Occipital lobe (tissue), 2 donors: ENCODE measurements around the gene MDC1. TPM values are rescaled to one million over a fixed set of nuclear protein-coding genes. Genes with fewer than 3 reads are reported as not detected.
"Not testable (repeated sequence)": the region's sequence is repeated elsewhere in the genome, so short reads cannot be mapped to it uniquely, and the experiment has no call there.

Experiments
- DNase-seq: peaks from one replicate; lab custom pipeline; 2025; lab: John Stamatoyannopoulos, UW
- total RNA-seq: library from RNA; depleted of rRNA; stranded (reverse); fragments of >200 nt; gene quantifications from one replicate; pipeline ENCODE4 v1.2.3, GENCODE V29; 2014

Gene MDC1
- total RNA-seq, 1 donor from 2014 or later: 12.5 TPM

DNA sequence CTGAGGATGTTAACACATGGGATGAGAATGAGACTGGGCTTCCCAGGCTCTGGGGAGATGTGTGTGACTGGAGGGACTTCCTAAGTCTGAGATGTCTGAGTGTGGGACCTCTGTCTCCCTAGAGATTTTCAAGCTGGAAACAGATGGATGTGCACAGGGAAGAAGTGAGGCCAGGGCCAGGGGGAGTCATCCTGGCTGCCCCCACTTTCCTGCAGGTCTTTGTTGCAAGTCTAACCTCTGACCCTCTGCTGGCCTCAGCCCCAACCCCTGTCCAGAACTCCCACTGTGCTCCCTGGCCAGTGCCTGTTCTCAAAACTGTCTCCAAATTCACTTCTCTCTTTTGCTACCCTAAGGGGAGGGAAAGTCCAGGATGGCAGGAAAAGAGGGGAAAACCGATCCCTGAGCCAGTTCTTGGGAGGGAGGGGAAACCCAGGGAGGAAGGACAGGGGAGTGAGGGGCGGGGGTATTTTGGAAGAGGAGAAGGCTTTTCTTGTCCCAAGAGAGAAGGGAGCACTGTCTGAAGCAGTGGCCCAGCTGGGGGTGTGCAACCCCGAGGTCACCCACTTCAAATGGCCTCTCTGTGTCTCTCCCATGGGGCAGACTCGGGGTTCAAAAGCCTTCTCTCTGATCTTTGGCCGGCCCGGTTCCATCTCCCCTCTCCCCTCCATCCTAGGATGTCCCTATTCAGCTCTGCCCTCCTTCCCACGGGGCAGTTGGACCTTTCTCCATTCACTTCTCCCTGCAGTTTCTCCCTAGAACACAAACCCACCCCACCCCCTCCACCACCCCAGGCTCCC, 33.7 kb downstream of the MDC1 start:
- DNase-seq: no peak

GRCh38 chr6:30682143-30683117, 34.7 kb downstream of the MDC1 start:
- DNase-seq: peak; percentile 25

GRCh38 chr6:30681766-30682142, 35.3 kb downstream of the MDC1 start:
- DNase-seq: no peak

GRCh38 chr6:30679765-30680535, 37.1 kb downstream of the MDC1 start:
- DNase-seq: no peak

GRCh38 chr6:30678964-30679726, 37.9 kb downstream of the MDC1 start:
- peak; percentile 58 for DNase-seq

- DNase-seq: no peak
These were observed 40.3 kb downstream of the MDC1 start for GRCh38 chr6:30676660-30677285.

- peak; percentile 89 for DNase-seq
These were observed 44.4 kb downstream of the MDC1 start, which contains the start of gene DHX16 for GRCh38 chr6:30672445-30673253. TSS of gene DHX16 (minus strand) at chr6:30673006. CDS start at chr6:30672841, 165 bp downstream.

DNA sequence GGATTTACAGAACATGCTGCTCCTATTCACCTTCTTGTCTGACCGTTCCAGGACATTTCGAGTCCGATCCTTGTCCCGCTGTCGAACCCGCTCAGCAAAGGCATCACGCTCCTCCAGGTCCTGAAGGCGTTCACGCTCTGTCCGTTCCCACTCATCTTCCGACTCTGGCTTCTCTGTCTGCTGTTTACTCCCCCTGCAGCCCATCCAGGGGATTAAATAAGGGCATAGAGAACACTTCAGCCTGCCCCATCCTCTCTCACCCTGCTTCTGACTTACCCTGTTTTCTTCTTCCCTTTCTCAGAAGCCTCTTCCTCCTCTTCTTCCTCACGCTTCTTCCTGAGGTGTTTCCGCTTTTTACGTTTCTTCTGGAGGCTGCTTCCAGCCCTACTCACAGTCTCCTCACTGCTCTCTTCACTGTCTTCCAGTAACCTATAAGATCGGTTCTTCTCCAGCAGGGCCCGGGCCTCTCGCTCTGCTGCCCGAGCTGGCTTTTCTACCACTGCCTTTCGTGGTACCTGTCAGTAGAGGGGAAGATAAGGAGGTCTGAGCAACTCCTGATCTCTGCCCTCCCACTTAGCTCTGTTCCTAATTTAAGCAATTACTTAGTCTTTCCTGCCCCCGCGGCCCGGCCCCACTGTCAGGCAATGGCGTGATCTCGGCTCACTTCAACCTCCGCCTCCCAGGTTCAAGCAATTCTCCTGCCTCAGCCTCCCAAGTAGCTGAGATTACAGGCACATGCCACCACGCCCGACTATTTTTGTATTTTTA, 46.1 kb downstream of the MDC1 start:
- DNase-seq: no peak

- not testable (repeated sequence) for DNase-seq
These were observed 50.8 kb downstream of the MDC1 start for GRCh38 chr6:30666300-30666699.

DNA sequence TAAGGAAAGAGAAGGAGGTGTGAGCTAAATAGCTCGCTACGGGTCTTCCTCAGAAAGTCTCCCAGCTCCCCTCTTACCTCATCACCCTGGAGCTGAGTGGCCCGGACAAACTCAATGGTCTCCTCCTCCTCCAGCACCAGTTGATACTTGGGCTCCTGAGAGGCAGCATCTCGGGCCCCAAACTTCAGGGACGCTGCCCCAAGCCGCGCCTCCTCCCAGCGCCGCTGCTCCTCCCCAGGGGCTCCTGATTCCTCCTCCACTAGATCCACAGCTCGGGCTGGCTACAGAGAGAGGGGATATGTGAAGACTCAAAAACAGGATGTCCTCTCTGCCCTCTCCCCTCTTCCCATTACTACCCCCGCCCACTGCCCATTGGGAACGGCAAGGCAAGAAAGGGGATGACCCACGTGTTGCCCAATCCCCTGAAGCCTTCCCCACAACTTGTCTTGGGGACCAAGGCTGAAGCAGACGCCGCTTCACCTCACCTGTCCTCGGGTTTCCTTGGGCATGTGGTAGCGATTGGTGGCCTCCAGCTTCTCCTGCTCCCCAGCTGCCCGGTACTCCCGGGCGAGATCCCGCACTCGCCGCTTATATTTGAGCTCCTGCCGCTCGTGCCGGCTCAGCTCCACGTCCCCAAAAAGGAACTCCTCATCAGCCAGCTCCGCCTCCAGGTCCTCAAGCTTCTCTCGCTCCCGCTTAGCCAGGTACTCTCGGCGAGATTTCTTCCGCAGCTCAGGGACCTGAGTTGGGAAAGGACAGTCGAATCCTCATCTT, 51.9 kb downstream of the MDC1 start:
- DNase-seq: no peak

DNA sequence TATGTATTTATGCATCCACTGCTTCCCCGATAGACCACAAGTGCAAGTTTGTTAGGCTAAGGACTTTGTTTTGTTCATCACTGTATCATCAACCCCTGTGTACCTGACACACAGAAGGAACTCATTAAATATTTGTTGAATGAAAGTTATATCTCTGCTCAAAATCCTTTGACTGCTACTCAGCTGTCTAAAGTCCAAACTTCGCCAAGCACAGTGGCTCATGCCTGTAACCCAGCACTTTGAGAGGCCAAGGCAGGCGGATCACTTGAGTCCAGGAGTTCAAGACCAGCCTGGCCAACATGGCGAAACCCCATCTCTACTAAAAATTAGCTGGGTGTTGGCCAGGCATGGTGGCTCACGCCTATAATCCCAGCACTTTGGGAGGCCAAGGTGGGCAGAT, 59.2 kb downstream of the MDC1 start:
- not testable (repeated sequence) for DNase-seq

GRCh38 chr6:30657454-30657853, 59.6 kb downstream of the MDC1 start:
- no peak for DNase-seq

GRCh38 chr6:30656513-30656912, 60.6 kb downstream of the MDC1 start:
- DNase-seq: no peak

- no peak for DNase-seq
These were observed 61.4 kb downstream of the MDC1 start for GRCh38 chr6:30655743-30656094.

DNA sequence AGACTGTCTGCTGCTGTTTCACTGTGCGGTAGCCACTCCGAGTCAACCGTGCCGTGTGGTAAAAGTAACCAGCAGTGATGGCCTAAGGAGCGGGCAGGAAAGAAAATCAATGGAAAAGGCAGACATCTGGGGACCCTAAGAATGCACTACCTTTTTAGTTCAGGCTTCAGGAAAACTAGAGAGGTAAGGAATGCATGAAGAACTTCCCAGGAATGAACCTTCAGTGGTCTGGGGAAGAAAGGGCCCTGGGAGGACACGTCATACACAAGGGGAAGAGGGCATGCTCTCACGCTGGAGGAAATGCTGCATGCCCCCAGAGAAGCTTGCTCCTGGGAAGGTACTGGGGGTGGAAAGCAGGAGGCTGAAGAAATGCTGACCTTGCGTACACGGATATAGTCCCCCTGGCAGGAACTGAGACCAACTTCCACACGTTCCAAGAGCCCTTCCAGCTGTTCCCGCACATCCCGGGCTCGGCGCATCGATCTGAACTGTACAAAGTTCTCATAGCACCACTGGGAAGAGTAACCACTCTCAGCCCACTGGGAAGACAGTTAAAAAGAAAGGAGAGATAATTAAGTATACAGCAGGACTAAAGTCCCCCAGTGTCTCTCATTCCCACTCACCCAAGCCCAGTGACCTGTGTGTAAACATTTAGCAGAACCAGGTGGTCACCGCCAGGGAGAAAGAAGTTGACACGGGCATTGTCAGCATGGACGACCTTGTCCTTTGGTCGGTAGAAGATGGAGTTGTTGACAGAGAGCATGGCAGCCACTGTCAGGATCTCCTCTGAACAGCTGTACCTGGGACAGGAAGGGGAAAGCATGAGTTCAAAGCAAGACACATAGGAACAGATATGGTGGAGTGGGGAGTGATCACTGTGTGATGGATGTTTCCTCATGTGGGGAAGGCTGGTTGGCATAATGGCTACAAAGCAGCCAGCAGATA, 62.0 kb downstream of the MDC1 start:
- no peak for DNase-seq

- DNase-seq: no peak
These were observed 65.9 kb downstream of the MDC1 start for GRCh38 chr6:30651143-30651542.
